GM10847 (cell line): ENCODE data around the gene XPOT.

Experiments
- POLR2A ChIP-seq: IDR thresholded peaks from 2 replicates; pipeline ENCODE4 v1.6.1; 2011; ENCODE audit not compliant: insufficient read length; ENCODE audit errors: extremely low read depth

The XPOT gene

GRCh38 chr12:64493513-64493912 lies 89.3 kb downstream of the XPOT start:
- TF ChIP-seq POLR2A: no peak

GRCh38 chr12:64494998-64495729 lies 91.0 kb downstream of the XPOT start:
- no peak for TF ChIP-seq POLR2A

GRCh38 chr12:64496839-64497400 lies 92.7 kb downstream of the XPOT start:
- no peak for TF ChIP-seq POLR2A

GRCh38 chr12:64497484-64497883 lies 93.3 kb downstream of the XPOT start:
- TF ChIP-seq POLR2A: no peak

GRCh38 chr12:64497903-64498302 lies 93.7 kb downstream of the XPOT start:
- no peak for TF ChIP-seq POLR2A

GRCh38 chr12:64500394-64500793 lies 96.2 kb downstream of the XPOT start:
- TF ChIP-seq POLR2A: no peak
